ENCODE measurements around the gene PTPRD. TPM values are rescaled to one million over a fixed set of nuclear protein-coding genes. Genes with fewer than 3 reads are reported as not detected.

PTPRD gene
- total RNA-seq, 1 donor from 2014 or later = 139 TPM

GRCh38 chr9:8390571-8390970 is 2222.2 kb downstream of the PTPRD start:
- no peak for DNase-seq (ENCODE audit: low read depth, low spot score)
- no peaks in the 10 kb centered on the region for H3K27me3 Mint-ChIP-seq (ENCODE audit: low read depth)
- no peak overlapping the region for H3K27ac Mint-ChIP-seq (ENCODE audit: unreplicated experiment)
- no peak overlapping the region for H3K4me3 Mint-ChIP-seq
- no peaks in the 10 kb centered on the region for H3K9me3 Mint-ChIP-seq
- no peaks in the 10 kb centered on the region for H3K4me1 Mint-ChIP-seq
- TF ChIP-seq, protein P1, sequence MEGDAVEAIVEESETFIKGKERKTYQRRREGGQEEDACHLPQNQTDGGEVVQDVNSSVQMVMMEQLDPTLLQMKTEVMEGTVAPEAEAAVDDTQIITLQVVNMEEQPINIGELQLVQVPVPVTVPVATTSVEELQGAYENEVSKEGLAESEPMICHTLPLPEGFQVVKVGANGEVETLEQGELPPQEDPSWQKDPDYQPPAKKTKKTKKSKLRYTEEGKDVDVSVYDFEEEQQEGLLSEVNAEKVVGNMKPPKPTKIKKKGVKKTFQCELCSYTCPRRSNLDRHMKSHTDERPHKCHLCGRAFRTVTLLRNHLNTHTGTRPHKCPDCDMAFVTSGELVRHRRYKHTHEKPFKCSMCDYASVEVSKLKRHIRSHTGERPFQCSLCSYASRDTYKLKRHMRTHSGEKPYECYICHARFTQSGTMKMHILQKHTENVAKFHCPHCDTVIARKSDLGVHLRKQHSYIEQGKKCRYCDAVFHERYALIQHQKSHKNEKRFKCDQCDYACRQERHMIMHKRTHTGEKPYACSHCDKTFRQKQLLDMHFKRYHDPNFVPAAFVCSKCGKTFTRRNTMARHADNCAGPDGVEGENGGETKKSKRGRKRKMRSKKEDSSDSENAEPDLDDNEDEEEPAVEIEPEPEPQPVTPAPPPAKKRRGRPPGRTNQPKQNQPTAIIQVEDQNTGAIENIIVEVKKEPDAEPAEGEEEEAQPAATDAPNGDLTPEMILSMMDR (conservative IDR thresholded peaks at IDR 0.05) = no peak
- peaks cover 3% of the 10 kb centered on the region for H3K36me3 Mint-ChIP-seq (ENCODE audit: low read depth)

GRCh38 chr9:8389531-8389930 is 2223.3 kb downstream of the PTPRD start:
- Mint-ChIP-seq H3K36me3 (ENCODE audit: low read depth) (peaks cover 5% of the 10 kb centered on the region), H3K4me3 (no peak overlapping the region), H3K27me3 (ENCODE audit: low read depth) (no peaks in the 10 kb centered on the region), H3K27ac (ENCODE audit: unreplicated experiment) (no peak overlapping the region), H3K9me3 (no peaks in the 10 kb centered on the region), H3K4me1 (no peaks in the 10 kb centered on the region)
- DNase-seq (ENCODE audit: low read depth, low spot score) = no peak
- TF ChIP-seq, protein P1 (conservative IDR thresholded peaks at IDR 0.05) = no peak

DNA sequence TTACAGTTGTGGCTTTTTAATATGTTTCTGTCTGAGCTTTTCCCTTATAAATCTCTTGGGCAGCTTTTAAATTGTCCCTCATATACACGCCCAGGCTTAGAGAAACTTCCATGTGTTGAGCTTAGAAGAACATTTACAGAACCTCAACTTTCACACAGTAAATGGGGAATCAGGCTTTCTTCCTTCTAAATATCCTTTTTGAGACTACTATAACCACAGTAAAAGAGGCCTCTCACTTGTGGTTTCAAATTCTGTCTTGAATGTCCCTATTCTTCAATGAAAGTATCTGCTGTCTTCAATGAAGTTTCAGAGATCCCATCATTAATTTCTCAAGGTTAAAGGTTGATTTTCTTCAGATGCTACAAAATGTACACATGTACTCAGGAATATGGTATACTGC is 2224.7 kb downstream of the PTPRD start:
- H3K27me3 Mint-ChIP-seq (ENCODE audit: low read depth) = no peaks in the 10 kb centered on the region
- TF ChIP-seq, protein P1 (conservative IDR thresholded peaks at IDR 0.05) = no peak
- no peak overlapping the region for H3K4me3 Mint-ChIP-seq
- H3K9me3 Mint-ChIP-seq = no peaks in the 10 kb centered on the region
- no peaks in the 10 kb centered on the region for H3K4me1 Mint-ChIP-seq
- H3K36me3 Mint-ChIP-seq (ENCODE audit: low read depth) = peaks cover 9% of the 10 kb centered on the region
- no peak overlapping the region for H3K27ac Mint-ChIP-seq (ENCODE audit: unreplicated experiment)
- DNase-seq (ENCODE audit: low read depth, low spot score) = no peak

- H3K4me1 Mint-ChIP-seq = no peaks in the 10 kb centered on the region
- H3K27me3 Mint-ChIP-seq (ENCODE audit: low read depth) = no peaks in the 10 kb centered on the region
- no peak for DNase-seq (ENCODE audit: low read depth, low spot score)
- no peak overlapping the region for H3K27ac Mint-ChIP-seq (ENCODE audit: unreplicated experiment)
- peaks cover 9% of the 10 kb centered on the region for H3K36me3 Mint-ChIP-seq (ENCODE audit: low read depth)
- H3K9me3 Mint-ChIP-seq = no peaks in the 10 kb centered on the region
- TF ChIP-seq, protein P1 (conservative IDR thresholded peaks at IDR 0.05) = no peak
- H3K4me3 Mint-ChIP-seq = no peak overlapping the region
Measured at GRCh38 chr9:8384091-8384490, 2228.7 kb downstream of the PTPRD start.

- H3K27ac Mint-ChIP-seq (ENCODE audit: unreplicated experiment) = no peak overlapping the region
Measured at GRCh38 chr9:8382777-8383527, 2229.8 kb downstream of the PTPRD start.

More at GRCh38 chr9:8382777-8383527, 2229.8 kb downstream of the PTPRD start:
- TF ChIP-seq, protein P1 (conservative IDR thresholded peaks at IDR 0.05) = no peak
- H3K4me1 Mint-ChIP-seq = no peaks in the 10 kb centered on the region
- no peak overlapping the region for H3K4me3 Mint-ChIP-seq
- H3K36me3 Mint-ChIP-seq (ENCODE audit: low read depth) = peaks cover 8% of the 10 kb centered on the region
- no peaks in the 10 kb centered on the region for H3K9me3 Mint-ChIP-seq
- DNase-seq (ENCODE audit: low read depth, low spot score) = no peak
- H3K27me3 Mint-ChIP-seq (ENCODE audit: low read depth) = no peaks in the 10 kb centered on the region

Data from neural crest cell (in vitro differentiated cells).